Lung (tissue), 12 donors: Measurements from ENCODE around the gene PXK. TPM values are rescaled to one million over a fixed set of nuclear protein-coding genes. Genes with fewer than 3 reads are reported as not detected.

Experiments used
- ATAC-seq: fragments of 200-7000 bp; cut with Tn5 transposase; one replicate; pipeline ENCODE4 v1.9.1; 2020; ENCODE audit warnings: moderate number of reproducible peaks; ENCODE audit not compliant: insufficient read depth, low FRiP score
- DNase-seq, 3 donors: peaks; one replicate each; pipeline ENCODE4 v3.0.0-alpha.2; 2013 to 2017
- H3K27ac ChIP-seq, 2 donors: one replicate each; pipeline ENCODE4 v1.5.1; 2013; ENCODE audit warnings: mild to moderate bottlenecking in 2 of 2, moderate library complexity in 2 of 2, control low read depth in 1 of 2, inconsistent platforms in 1 of 2, low read depth in 1 of 2, low read length in 1 of 2
- H3K27me3 ChIP-seq, 3 donors: one replicate each; pipeline ENCODE4 v1.5.1; 2013; ENCODE audit warnings: low read length in 2 of 3; ENCODE audit not compliant: control insufficient read depth in 3 of 3, insufficient read depth in 3 of 3
- H3K36me3 ChIP-seq, 4 donors: one replicate each; pipeline ENCODE4 v1.5.1; 2013; ENCODE audit warnings: low read length in 4 of 4, mild to moderate bottlenecking in 1 of 4, moderate library complexity in 1 of 4; ENCODE audit not compliant: control insufficient read depth in 4 of 4, insufficient read depth in 4 of 4
- H3K4me1 ChIP-seq, 5 donors: one replicate each; pipeline ENCODE4 v1.5.1; 2013; ENCODE audit warnings: low read length in 5 of 5, mild to moderate bottlenecking in 2 of 5, moderate library complexity in 1 of 5; ENCODE audit not compliant: control insufficient read depth in 5 of 5, insufficient read depth in 5 of 5
- H3K4me3 ChIP-seq: one replicate; pipeline ENCODE4 v1.5.1; 2013; ENCODE audit warnings: mild to moderate bottlenecking, control low read depth, moderate library complexity
- H3K9ac ChIP-seq, 2 donors: one replicate each; pipeline ENCODE4 v1.5.1; 2013; ENCODE audit warnings: low read length in 2 of 2, control low read depth in 1 of 2; ENCODE audit not compliant: insufficient read depth in 1 of 2
- H3K9me3 ChIP-seq, 4 donors: one replicate each; pipeline ENCODE4 v1.5.1; 2013; ENCODE audit warnings: low read length in 3 of 4, mild to moderate bottlenecking in 1 of 4, moderate library complexity in 1 of 4; ENCODE audit not compliant: control insufficient read depth in 4 of 4, insufficient read depth in 3 of 4
- WGBS, 2 donors: extraction: QIAGEN DNeasy Blood & Tissue Kit; methylation state at CpG; one replicate each; pipeline ENCODE4 v1.1.7; 2013; 5-methylcytosine and 5-hydroxymethylcytosine counted together
- polyA plus RNA-seq, 2 donors: library from polyadenylated mRNA; stranded (reverse); fragments of 200-250 nt; gene quantifications; one replicate each; pipeline ENCODE4 v1.2.1, GENCODE V29; 2013
- total RNA-seq, 2 donors: library from RNA; depleted of rRNA in 1 of 2; stranded (reverse); fragments of >200 nt in 1 of 2; gene quantifications; one replicate each; pipeline ENCODE4 v1.2.1, GENCODE V29; 2014 to 2021
- TF ChIP-seq, protein P1 (sequence below): IDR thresholded peaks from 2 replicates; pipeline ENCODE4 v1.5.1; 2012; ENCODE audit warnings: mild to moderate bottlenecking; ENCODE audit errors: control extremely low read depth, extremely low read depth
- donor health status: control.
- donor health status: control.
- donor health status: Bipolar disorder and iron deficiency.
- donor health status: healthy.
- donor health status: DM: yes; HTN: yes; CAD: no.

Gene PXK
- total and polyA plus RNA-seq, 4 donors: 6.0 to 41.7 (median 22.1) TPM

DNA sequence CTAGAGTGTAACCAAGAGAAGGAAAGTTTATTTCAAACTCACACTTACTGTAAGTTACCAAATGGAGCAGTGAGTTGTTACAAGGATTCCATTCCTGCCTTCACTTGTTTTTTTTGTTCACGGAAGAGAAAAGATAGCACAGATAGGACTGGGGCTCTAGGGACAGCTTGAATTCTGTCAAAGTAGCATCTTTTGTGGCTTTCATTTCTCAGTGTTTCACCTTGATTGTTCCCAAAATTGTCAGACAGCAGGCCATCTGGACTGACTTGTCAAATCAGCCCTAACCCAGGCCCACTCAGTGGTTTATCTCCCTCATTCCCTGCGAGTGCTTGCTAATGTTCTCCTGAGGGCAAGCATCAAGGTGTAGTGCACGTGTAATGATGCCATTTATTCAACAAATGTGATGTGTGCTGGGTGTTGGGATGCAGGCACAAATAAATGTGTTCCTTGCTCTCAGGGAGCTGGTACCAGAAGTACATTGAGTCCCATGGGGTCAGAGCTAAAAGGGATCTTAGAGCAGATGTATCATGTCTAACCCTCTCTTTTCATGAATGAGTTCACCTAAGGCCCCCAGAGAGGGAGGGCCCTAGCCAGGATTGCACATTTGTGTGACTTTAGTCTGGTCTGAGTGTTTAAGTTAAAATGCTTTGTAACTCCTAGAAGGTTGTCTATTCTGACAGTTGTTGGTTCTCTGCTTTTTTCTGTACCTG, 51.8 kb downstream of the PXK start:
- no peaks in the 10 kb centered on the region for H3K27me3 ChIP-seq
- peaks cover 0 to 7% (median 3%) of the 10 kb centered on the region in 4 donors for H3K36me3 ChIP-seq
- ATAC-seq (no peak), DNase-seq (no peak)
- peaks cover 6 to 34% (median 14%) of the 10 kb centered on the region in 5 donors for H3K4me1 ChIP-seq
- WGBS, 2 donors: 89 to 93% methylated on average over 3 of the region's 3 CpGs
- TF ChIP-seq, protein P1, sequence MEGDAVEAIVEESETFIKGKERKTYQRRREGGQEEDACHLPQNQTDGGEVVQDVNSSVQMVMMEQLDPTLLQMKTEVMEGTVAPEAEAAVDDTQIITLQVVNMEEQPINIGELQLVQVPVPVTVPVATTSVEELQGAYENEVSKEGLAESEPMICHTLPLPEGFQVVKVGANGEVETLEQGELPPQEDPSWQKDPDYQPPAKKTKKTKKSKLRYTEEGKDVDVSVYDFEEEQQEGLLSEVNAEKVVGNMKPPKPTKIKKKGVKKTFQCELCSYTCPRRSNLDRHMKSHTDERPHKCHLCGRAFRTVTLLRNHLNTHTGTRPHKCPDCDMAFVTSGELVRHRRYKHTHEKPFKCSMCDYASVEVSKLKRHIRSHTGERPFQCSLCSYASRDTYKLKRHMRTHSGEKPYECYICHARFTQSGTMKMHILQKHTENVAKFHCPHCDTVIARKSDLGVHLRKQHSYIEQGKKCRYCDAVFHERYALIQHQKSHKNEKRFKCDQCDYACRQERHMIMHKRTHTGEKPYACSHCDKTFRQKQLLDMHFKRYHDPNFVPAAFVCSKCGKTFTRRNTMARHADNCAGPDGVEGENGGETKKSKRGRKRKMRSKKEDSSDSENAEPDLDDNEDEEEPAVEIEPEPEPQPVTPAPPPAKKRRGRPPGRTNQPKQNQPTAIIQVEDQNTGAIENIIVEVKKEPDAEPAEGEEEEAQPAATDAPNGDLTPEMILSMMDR: no peak
- no peaks in the 10 kb centered on the region for H3K9me3 ChIP-seq
- H3K9ac ChIP-seq: no peak overlapping the region
- H3K4me3 ChIP-seq: no peak overlapping the region
- H3K27ac ChIP-seq: no peak overlapping the region

DNA sequence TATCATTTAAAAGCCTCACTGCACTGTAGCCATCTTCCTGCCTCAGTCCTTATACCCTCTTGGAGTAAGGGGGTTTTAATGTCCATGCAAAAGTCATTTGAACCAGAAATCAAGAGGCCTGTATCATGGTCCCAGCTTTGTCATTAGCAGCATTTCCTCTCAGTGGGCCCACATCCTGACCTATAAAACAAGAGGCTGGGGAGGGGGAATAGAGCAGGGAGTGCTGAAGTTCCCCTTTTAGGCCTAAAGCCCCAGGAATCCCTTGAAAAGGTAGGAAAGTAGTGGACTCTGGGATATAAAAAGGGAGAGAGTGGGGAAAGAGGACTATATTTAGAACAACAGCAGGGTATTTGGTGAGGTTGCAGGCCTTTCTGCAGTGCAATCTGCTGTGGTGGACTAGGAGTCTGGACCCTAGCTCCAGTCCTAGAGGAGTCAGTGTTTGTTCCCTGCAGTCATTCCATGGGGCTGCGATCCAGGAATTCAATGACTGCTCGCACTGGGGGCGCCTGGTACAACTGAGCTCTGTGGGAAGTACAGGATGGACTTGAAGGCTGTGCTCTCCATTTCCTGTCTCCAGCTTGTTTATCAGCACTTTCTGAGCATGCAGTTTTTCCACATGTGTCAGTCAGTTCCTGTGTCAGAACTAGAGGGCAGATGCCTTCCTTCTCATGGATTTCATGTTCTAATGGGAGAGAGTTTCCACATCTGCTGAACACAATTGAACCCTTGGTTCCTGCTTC, 54.1 kb downstream of the PXK start:
- H3K4me3 ChIP-seq: no peak overlapping the region
- H3K9ac ChIP-seq: no peak overlapping the region
- WGBS, 2 donors: 52 to 53% methylated on average over 3 of the region's 3 CpGs
- DNase-seq (peak; percentile 57 to 82 (median 75)), ATAC-seq (no peak)
- peak overlapping the region in 1 of 2 donors; percentile 61 for H3K27ac ChIP-seq
- peaks cover 0 to 7% (median 3%) of the 10 kb centered on the region in 4 donors for H3K36me3 ChIP-seq
- TF ChIP-seq, protein P1: no peak
- no peaks in the 10 kb centered on the region for H3K27me3 ChIP-seq
- H3K9me3 ChIP-seq: no peaks in the 10 kb centered on the region
- peaks cover 6 to 51% (median 14%) of the 10 kb centered on the region in 5 donors for H3K4me1 ChIP-seq

GRCh38 chr3:58387650-58388546, 55.2 kb downstream of the PXK start:
- Histone ChIP-seq H3K9ac (no peak overlapping the region), H3K27ac (peak overlapping the region in 1 of 2 donors; percentile 41), H3K36me3 (peaks cover 0 to 6% (median 2%) of the 10 kb centered on the region in 4 donors), H3K4me1 (peaks cover 6 to 57% (median 14%) of the 10 kb centered on the region in 5 donors), H3K27me3 (no peaks in the 10 kb centered on the region), H3K4me3 (no peak overlapping the region), H3K9me3 (no peaks in the 10 kb centered on the region)
- TF ChIP-seq, protein P1: no peak
- 76 to 78% methylated on average over 6 of the region's 6 CpGs for WGBS, 2 donors
- DNase-seq: peak; percentile 44 to 91 (median 91)
- ATAC-seq: no peak
